GM13976 (cell line): ENCODE data around the gene KRT12.

ENCODE experiments used
- DNase-seq: peaks from one replicate; pipeline ENCODE4 v3.0.0; 2012; ENCODE audit warnings: low spot score
- CTCF ChIP-seq: IDR thresholded peaks from 2 replicates; pipeline ENCODE4 v1.5.1; 2012; ENCODE audit warnings: borderline replicate concordance, mild to moderate bottlenecking; ENCODE audit not compliant: insufficient read depth; ENCODE audit errors: extremely low read depth, missing control alignments, control extremely low read depth
- in situ Hi-C: fragments of 300-500 bp; cut with MboI; formaldehyde crosslinking; loops from one replicate; pipeline ENCODE4 v1.12.0; 2022; ENCODE audit warnings: low sequenced_read_pairs, mixed read lengths, inconsistent platforms; ENCODE audit not compliant: unreplicated experiment

The KRT12 gene

GRCh38 chr17:40820228-40820838 lies 46.7 kb downstream of the KRT12 start:
- in situ Hi-C loops: no loop called here
- no peak for TF ChIP-seq CTCF
- DNase-seq: no peak

- no peak for DNase-seq
- in situ Hi-C loops: no loop called here
- no peak for TF ChIP-seq CTCF
Observed at GRCh38 chr17:40819528-40820125, 47.4 kb downstream of the KRT12 start.

- peak; percentile 87 for DNase-seq
- TF ChIP-seq CTCF: no peak
- in situ Hi-C loops: no loop called here
Observed at GRCh38 chr17:40818733-40819527, 48.1 kb downstream of the KRT12 start.

- in situ Hi-C loops: no loop called here
Observed at GRCh38 chr17:40818343-40818732, 48.7 kb downstream of the KRT12 start.

GRCh38 chr17:40817103-40817682 lies 49.8 kb downstream of the KRT12 start:
- no peak for DNase-seq
- no peak for TF ChIP-seq CTCF
- in situ Hi-C loops: no loop called here

More at GRCh38 chr17:40818343-40818732, 48.7 kb downstream of the KRT12 start:
- TF ChIP-seq CTCF: no peak
- DNase-seq: no peak

GRCh38 chr17:40816569-40816968 lies 50.5 kb downstream of the KRT12 start:
- DNase-seq: no peak
- in situ Hi-C loops: no loop called here
- TF ChIP-seq CTCF: no peak
